Activated gamma-delta T cell treated with Interleukin-2 at 50 U/mL for 16 hours (primary cell): ENCODE results near the gene HUS1B.
A peak's percentile ranks its signal among the peaks of the same experiment; 100 is the strongest.
"Not testable (repeated sequence)": the region's sequence is repeated elsewhere in the genome, so short reads cannot be mapped to it uniquely, and the experiment has no call there.

Experiments used
- DNase-seq: peaks from one replicate; pipeline ENCODE4 v3.0.0-alpha.2; 2020

HUS1B gene

DNA sequence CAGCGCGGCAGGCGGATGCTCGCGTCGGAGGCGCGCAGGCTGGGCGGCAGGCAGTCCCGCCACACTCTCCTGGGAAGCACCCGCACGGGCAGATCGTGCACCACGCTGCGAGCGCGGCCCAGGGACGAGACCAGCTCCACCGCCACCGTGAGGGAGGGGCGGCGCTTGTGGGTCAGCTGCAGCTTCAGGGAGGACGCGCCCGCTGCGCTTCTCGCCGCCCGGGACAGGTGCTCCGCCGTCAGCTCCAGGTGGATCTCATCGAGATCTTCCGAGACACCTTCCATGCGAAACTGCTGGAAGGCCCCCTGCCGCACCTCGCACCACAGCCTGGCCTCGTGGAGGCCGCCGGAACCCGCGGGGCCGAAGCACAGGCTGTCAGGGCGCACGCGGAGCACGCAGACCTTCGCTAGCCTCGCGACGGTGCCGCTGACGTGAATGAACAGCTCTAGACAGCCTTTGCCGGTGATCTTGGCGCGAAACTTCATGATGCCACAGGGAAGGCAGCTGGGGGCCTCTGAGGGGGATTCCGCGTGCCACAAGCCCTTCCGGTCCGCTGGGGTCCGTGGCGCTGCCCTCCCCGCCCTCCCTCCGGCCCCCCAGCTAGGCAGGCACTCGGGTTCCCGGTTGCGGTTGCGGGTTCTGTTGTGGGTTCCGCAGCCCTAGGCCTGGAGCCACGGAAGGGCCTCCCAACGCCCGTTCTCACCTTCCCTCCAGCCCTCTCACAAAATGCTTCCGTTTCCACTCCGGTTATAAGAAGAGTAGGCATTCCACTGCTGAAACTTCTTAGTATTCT, at the start of gene HUS1B:
Gene HUS1B (minus strand): TSS at position 641 of the 793 bp plus-strand sequence. CDS start 156 bp downstream, at position 485.
- DNase-seq = no peak

DNA sequence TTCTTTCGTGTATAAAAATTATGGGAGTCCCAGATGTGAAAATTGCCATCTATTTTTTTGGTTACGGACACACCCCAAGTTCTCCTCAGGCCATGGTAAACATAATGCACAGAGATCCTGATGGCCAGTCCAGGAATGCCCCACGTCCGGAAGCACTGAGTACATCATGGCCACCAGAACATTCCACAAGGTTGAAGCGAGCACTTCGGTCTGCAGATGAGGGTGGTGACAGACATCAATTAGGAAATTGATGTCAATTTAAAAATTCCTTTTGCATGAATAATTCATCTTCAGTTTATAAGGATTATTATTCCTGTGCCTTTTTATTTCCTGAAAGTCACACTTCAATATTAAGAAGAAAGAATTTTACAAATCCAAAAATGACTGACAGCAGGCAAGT, 49.2 kb upstream of the HUS1B start:
- no peak for DNase-seq

DNA sequence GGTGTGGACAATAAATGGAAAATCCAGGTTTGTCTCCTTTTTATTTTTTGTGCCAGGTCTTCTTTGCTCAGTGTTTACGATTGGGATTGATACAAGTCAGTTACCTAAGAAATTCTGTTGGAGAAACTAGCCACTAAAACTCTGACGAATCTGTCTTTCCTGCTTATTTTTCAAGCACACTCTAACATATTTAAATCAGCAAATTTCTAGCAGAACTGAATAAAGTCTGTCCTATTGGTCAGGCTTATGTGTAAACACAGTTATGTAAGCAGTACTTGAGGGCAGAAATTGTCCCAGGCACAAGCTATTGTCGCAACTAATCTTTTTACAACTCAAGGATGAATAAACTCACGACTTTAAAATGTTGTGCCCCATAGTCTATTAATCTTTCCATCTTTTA, 48.1 kb upstream of the HUS1B start:
- DNase-seq = no peak

DNA sequence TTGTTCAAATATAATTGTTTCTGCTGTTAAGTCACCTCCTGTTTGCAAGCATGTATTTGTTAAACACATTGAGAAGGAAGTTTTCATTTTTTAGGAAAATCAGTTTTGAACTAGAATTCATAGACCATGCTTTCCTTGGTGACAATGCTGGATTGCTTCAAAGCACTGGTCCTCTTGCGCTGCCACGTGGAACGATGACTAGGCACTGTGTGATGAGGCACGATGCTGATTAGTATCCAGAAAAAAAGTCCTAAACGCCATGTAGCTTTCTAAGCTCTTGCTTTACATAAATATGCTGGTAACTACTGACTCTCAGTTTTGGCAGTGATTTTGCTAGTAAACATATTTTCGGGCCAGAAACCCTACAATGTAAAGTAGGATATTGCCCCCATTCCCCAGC, 47.1 kb upstream of the HUS1B start:
- DNase-seq = no peak

DNA sequence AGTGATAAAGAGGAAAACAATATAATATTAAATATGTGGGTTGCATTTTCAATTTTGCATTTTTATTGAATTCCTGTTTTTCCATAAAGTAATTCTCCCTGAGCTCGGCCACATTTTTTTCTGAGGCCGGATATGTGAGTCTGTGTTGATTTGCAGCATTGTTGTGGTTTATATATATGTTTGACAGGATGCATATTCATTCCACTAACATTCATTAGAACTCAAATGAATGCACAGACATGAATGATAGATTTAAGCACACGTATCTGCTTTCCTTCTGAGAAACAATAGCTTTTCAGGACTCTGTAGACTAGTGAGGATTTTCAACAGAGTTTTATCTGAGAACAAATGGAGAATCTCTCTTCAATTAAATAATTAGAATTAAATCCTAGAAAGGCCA, 46.7 kb upstream of the HUS1B start:
- no peak for DNase-seq

DNA sequence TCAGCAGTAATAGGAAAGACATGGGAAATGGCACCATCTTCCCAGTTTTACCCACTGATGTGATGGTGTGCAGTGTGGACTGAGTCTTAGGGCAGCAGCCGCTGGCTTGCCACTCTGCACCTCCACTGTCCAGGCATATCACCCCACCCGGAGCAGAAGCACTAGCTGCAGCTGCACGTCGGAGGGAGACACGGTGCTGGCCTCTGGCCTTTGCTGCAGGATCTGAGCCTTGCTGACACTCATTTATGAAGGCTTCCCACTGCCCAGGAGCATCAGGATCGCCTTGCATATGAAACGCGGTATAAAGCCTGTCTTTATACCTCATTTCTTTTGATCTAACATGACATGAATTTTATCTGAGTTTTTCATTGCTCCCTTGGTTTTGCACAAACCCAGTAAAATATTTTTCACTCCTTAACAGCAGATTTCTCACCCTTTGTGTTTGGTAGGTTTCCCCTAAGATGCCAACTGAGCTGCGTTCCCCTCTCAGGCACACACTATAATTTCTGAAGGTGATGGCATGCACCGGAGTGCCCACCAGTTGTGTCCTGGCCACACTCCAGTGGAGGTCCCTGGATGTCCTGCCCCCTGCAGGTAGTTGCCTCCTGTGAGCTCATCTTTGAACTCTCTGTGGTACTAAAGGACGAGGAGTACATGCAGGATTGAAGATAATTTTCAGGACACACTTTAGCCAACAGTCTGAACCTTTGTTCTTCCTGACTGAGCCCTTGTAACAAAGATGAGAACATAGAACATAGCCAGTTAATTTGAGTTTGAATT, 45.0 kb upstream of the HUS1B start:
- no peak for DNase-seq

DNA sequence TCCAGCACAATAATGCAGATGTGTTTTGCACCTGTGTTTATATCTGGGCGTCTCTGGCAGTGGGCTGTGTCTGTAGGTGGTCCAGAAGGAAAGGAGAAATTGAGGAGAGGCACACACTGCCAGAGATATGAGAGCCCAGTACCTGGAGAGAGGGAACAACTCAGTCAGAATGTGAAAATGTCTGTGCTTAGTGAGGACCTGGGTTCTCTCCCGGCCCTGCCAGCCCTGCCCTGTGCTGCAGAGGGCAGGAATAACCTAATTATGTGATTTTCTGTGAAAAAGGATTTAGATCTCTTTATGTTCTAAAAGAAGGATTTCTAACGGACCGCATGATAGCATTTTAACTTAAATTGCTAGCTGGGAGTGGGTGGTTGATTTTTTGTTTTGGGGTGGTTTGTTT, 44.3 kb upstream of the HUS1B start:
- no peak for DNase-seq

DNA sequence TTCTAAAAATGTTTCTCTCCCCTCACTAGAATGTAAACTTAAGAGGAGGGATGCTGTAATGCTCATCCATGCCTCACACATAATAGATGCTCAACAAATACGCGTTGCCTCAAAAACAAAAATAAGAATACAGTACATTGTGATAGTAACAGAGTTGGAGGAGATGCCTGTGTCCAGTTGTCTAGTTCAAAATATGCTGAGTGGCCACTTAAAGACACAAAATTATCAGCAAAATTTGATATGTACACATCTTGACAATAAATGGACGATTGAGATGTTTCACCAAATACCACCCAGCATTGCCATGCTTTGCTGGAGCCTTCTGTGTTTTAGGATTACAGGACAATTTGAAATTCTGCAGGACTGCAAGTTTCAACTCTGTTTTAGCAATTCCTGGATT, 43.6 kb upstream of the HUS1B start:
- no peak for DNase-seq

DNA sequence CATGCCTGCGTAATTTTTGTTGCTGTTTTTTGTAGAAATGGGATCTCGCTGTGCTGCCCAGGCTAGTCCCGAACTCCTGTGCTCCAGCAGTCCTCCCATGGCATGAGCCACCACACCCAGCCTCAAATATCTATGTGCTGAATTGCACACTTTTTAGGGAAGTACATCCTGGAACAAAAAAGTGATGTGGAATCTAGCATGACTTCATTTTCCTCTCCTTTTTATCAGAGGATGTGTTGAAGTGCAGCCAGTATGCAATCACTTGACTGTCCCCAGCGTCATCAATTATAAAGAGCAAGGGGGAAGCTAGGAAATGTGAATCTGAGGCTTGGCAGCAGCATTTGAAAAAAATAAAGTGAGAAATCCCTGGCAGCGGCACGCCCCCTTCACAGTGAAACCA, 42.4 kb upstream of the HUS1B start:
- no peak for DNase-seq

DNA sequence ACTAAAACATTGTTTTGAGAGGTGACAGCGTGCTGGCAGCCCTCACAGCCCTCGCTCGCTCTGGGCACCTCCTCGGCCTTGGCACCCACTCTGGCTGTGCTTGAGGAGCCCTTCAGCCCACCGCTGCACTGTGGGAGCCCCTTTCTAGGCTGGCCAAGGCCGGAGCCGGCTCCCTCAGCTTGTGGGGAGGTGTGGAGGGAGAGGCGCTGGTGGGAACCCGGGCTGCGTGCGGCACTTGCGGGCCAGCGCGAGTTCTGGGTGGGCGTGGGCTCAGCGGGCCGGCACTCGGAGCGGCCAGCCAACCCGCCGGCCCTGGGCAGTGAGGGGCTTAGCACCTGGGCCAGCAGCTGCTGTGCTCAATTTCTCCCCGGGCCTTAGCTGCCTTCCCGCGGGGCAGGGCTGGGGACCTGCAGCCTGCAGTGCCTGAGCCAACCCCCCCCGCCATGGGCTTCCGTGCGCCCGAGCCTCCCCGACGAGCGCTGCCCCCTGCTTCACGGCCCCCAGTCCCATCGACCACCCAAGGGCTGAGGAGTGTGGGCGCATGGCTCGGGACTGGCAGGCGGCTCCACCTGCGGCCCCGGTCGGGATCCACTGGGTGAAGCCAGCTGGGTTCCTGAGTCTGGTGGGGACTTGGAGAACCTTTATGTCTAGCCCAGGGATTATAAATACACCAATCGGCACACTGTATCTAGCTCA, 37.7 kb upstream of the HUS1B start:
- DNase-seq = not testable (repeated sequence)

DNA sequence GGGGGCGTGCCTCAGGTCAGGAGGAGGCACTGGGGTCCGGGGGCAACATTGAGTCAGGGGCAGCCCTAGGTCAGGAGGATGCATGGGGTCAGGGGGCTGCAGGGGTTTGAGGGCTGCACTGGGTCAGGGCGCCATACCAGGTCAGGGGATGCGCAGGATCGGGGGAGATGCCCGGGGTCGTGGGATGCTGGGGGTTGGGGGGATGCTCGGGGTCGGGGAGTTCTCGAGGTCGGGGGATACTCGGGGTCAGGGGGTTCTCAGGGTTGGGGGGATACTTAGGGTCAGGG, 36.8 kb upstream of the HUS1B start:
- DNase-seq = no peak

DNA sequence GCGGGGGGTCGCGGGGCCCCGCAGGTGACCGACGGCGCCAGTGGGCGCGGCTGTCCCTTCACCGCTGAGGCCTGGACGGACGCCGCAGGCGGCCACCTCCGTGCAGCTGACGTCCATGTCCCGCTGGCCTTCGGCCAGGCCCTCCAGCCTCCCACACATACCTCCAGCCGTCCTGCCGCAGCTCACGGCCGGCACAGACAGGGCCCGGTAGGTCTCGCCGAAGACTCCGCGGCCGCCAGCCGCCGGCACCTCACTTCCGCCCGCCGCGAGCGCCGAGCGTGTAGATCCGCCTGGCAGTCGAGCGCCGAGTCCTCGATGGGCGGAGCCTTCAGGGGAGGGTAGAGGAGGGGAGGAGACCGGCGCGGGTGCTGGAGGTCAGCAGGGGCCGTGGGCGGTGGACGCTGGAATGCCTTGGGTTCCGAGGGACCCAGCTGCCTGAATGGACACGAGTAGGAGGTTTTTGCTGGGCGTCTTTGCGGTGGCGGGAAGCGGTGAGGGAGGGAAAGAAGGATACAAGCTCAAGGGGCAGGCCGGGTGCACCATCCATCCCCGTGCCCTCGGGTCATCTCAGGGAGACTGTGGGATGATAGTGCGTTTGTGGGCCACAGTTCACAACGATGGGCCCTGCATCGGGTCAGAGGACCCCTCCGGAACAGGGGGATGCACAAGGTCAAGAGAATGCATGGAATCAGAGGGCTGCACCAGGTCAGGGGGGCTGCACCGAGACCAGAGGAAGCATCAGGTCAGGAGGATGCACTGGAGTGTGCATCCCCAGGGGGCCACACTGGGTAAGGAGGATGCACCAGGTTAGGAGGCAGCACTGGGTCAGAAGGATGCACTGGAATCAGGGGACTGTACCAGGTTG, 36.2 kb upstream of the HUS1B start, which contains the start of gene EXOC2:
Gene EXOC2 (minus strand): TSS at position 282 of the 865 bp plus-strand sequence. CDS start 55,321 bp downstream, outside the sequence.
- DNase-seq = peak; percentile 81

DNA sequence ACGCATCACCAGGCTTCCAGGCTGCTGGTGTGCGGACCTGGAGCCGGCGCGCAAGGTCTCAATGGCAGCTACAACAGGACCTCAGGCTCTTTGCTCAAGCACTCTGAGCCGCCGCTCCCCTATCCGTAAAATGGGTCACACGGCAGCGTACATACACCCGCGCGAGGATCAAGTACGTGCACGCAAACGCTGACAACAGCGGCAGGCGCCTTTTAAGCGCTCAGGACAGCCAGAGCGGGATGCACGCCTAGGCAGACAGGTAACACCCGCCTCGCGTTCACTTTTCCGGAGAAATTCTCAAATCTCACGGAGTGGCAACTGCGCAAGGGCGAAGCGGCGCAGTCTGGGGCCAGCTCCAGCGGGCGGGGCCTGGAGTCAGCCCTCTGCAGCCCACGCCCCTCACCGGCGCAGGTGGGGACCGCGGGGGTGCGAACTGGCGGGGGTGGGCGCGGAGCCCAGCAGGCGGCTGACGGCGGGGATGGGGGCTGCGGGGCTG, 35.5 kb upstream of the HUS1B start:
- peak; percentile 65 for DNase-seq

DNA sequence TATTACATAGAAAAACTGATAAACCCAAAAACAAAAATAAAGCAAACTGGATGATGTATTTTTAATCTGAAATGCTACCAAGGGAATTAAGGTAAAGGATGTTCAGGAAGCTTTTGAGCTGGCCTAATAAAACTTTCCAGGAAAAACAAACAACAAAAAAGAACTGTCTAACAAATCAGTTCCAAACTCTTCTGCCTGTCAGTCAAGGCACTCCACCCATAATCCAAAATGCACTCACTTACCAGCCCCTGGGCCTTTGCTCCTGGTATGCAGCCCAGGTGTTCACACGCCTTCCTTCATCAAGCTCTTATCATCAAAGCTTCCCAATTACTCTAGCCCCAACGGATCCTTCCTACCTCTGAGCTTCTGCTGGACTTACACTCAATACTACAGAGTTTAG, 32.3 kb upstream of the HUS1B start:
- DNase-seq = no peak

DNA sequence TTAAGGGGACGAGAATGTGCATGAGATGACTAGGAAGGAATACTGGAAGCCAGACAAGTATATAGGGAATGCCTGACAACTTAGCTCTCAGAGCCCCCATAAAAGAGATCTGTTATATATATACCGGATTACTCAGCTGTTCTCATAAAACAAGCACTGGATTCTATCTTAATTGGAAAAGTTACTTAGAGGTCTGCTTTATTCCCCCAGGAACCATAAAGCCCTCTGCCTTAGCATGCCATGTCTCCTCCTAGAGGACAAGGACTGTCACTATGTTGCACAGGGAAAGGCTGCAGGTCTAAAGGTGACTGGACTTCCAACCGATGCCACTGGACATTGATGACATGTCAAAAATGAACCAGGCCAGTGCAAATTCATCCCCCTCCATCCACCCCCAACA, 29.6 kb upstream of the HUS1B start:
- DNase-seq = no peak

DNA sequence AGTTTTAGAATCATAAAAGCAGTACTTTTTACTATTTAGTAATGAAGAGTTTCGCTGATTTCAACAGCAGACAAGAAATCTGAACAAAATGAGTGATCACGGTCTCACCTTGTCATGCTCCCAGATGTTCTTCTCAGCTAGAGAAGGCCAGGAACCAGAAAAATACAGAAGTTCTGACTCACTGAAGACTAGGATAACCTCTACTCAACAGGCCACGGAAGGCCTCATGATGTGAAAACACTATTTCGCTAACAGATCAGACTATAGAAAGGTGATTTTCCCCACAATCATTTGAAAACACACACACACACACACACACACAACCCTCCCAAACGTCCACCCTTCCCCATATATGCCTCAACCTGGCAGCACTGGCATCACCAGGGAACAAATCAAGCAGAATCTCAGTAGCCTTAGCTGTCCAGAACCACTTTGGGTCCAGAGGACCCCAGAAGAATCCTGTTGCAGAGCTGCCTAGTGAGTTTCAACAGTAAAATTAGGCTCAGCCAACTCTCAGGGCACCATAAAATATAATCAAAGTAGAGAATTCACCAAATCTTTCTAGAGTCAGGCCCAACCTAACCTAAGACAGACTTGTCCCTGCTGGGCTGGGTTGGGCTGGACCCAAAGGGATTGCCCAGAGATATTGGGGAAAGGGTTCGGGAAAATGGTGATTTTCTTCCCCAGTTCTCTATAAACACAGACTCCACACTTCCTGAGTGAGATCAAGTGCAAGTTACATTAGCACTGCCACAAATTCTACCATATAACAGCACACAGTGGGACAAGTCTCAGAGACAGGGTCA, 28.1 kb upstream of the HUS1B start:
- DNase-seq = no peak

DNA sequence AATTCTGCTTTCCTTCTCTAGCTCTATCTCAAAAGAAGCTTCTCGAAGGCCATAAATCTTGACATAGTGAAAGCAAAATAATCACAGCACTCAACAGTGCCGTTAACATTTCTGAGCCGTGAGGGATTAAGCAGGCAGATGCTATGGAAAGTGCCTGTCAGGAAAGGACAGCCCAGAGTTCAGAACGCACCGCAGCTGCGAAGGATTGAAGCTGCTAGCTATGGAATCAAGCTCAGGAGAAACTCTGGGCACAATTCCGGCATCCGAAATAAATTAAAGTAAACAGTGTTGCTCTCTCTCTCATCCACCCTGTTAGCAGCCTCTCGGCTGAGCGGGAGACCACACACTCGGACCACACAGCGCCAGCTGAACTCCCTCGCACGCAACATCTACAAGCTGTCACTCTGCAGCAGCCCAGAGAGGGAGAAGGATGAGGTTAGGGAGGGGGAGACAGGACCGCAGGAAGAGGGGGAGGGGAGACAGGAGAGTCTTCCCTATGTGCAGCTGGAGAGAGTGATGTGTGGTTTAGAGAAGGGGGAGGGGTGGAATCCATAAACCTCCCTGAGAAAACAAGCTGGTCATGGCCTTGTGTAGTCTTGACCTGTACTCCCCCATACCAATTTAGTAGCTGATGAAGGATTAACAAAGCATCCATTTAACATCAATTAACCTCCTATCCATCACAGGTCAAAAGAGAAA, 27.0 kb upstream of the HUS1B start:
- no peak for DNase-seq

DNA sequence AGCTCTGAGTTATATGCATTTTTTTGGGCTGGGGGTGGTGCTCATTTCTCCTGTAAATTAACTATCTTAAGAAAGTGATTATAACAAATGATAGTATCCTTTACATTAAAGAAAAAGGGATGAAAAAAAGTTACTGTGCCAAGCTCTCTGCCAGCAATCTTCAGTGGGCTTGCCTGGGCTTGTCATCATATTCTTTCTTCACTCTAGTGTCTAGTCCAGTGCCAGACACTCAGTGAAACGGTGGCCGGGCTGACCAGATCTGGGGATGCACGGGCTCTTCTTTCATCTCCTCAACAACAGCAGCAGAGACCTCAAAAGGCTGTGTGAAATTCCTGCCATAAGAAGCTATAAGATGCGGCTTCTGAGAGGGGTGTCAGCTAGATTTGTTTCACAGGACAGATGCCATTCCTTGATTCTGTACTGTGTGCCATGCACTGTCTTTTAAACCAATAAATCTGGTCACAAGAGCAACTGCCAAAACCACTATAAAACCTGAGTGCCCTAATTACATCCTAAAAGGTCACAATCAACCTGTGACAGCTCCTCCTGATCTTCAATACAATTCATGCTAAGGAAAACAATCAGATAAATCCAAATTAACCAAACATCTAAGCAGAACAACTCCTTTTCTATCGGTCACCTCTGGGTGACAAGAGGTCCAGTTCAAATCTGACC, 23.9 kb upstream of the HUS1B start:
- DNase-seq = no peak

DNA sequence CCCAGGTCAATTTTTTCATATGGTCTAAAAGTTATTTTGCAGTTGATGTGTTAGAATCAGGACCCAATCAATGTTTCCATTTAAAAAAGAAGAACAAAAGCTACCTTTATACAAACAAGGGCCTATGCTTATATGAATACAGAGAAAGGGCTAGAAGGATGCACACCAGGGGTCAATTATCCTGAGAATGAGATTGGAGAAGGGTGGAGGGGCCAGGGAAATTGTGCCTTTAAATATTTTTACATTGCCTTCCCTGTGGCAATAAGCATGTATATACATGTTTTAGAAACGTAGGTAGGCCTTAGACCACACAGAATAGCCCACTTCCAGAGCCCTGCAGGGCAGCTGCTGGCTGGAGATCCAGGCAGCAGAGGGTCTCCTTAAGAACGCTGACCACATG, 23.4 kb upstream of the HUS1B start:
- DNase-seq = no peak

DNA sequence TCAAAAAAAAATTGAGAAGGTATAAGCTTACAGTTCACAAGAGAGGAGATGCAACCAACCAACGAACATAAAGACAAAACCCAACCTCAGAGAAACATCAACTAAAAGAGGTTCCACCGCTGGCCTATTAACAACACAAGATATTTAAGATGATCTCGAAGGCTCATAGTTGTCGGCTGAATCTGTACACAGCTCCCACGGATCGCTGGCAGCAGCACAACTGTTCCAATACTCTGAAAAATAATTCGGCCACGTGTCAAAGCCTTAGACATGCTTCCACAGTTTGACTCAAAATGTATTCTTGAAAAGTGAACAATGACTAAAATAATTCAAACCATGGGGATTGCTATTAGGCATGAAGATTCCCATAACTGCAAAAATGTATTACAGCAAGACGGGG, 22.4 kb upstream of the HUS1B start:
- DNase-seq = no peak

DNA sequence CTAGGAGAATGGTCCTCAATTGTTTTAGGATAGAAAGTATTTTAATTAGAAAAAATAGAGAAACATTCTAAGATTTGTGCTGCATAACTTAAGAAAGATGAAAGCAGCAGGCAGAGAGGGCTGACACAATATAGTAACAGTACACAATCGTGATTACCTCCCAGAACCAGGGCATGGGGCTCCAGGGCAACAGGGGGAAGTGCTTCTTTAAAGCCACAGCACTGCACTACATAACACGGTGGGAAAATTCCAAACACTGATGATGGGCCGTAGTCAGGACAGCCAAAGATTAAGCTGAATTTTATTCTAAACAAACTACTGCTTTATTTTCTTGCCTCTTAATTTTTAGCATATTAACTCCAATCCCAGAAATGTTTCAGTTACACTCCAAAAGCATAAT, 21.6 kb upstream of the HUS1B start:
- no peak for DNase-seq
